ENCODE data around the gene INTU. TPM values are rescaled to one million over a fixed set of nuclear protein-coding genes. Genes with fewer than 3 reads are reported as not detected.

Gene INTU
- total RNA-seq, 1 donor from 2014 or later: 26.9 TPM

GRCh38 chr4:127734976-127735375 lies 102.2 kb downstream of the INTU start:
- DNase-seq (ENCODE audit: low spot score in 2 of 2) (no peak), FAIRE-seq (no peak)

GRCh38 chr4:127737295-127737694 lies 104.5 kb downstream of the INTU start:
- FAIRE-seq (no peak), DNase-seq (ENCODE audit: low spot score in 2 of 2) (no peak)

GRCh38 chr4:127741247-127741646 lies 108.5 kb downstream of the INTU start:
- FAIRE-seq (no peak), DNase-seq (ENCODE audit: low spot score in 2 of 2) (no peak)

GRCh38 chr4:127747883-127748282 lies 115.1 kb downstream of the INTU start:
- DNase-seq (ENCODE audit: low spot score in 2 of 2): no peak
- FAIRE-seq: no peak

GRCh38 chr4:127748957-127749356 lies 116.2 kb downstream of the INTU start:
- FAIRE-seq (no peak), DNase-seq (ENCODE audit: low spot score in 2 of 2) (no peak)

- FAIRE-seq: no peak
These were observed 124.1 kb downstream of the INTU start for GRCh38 chr4:127756906-127757305.

GRCh38 chr4:127759228-127759820 lies 126.6 kb downstream of the INTU start:
- FAIRE-seq: no peak

More at GRCh38 chr4:127756906-127757305, 124.1 kb downstream of the INTU start:
- DNase-seq (ENCODE audit: low spot score in 2 of 2): no peak

GRCh38 chr4:127759893-127760292 lies 127.1 kb downstream of the INTU start:
- FAIRE-seq: no peak

More at GRCh38 chr4:127759228-127759820, 126.6 kb downstream of the INTU start:
- no peak for DNase-seq (ENCODE audit: low spot score in 2 of 2)

DNA sequence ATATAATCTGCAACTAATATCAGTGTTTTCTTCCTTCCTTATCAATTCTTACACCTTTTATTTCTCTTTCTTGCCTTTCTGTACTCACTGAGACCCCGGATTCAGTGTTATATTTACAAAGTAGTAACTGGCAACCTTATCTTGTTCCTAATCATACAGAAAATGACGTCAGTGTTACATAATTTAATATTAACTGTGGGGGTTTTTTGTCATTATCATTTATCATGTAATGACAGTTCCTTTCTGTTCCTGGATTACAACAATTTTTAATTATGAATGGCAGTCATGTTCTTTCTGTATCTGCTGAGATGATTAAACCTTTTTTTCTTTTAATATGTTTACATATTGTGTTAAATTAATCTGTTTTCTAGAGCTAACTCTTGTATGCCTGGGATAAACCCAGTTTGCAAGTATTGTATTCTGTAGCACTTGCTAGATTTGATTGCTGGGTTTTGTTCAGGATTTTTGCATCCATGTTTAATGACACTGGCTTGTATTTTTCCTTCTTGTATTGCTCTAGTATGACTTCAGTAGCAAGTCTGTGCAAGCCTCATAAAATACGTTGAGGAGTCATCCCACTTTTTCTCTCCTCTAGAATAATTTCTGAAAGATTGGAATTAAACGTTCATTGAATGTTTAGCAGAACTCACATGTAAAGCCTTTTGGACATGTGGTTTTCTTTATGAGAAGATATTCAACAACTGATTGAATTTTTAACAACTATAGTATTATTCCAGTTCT lies 138.9 kb downstream of the INTU start:
- FAIRE-seq (no peak), DNase-seq (ENCODE audit: low spot score in 2 of 2) (no peak)

More at GRCh38 chr4:127759893-127760292, 127.1 kb downstream of the INTU start:
- DNase-seq (ENCODE audit: low spot score in 2 of 2): no peak

- DNase-seq (ENCODE audit: low spot score in 2 of 2): no peak
- FAIRE-seq: no peak
These were observed 140.3 kb downstream of the INTU start for GRCh38 chr4:127772769-127773671.

DNA sequence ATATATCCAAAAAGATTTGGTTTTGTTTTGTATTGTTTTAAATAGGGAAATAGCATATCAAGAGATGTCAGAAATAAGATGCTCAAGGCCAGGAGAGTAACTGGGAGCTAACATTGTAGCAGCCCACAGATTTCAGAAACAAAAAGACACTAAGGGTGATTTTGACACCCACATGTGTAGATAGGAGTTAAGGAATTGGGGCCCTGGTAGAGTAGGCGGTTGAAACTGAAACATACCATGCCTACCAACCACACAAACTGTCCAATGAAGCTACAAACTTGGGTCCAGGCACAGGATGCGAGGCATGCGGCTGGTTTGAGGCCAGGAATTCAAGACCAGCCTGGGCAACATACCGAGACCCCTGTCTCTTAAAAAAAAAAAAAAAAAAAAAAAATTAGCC lies 143.1 kb downstream of the INTU start:
- DNase-seq (ENCODE audit: low spot score in 2 of 2): no peak

More for the DNA sequence above, 143.1 kb downstream of the INTU start:
- no peak for FAIRE-seq

Other genes with a start within 250 kb of the INTU start
- not detected for gene SLC25A31, start 97.4 kb downstream of the INTU start, total RNA-seq
- gene HSPA4L, start 149.4 kb downstream of the INTU start, total RNA-seq: 8.2 TPM
- gene PLK4, start 247.9 kb downstream of the INTU start, total RNA-seq: 8.2 TPM

Measured in frontal cortex (tissue), 4 donors.